ENCODE measurements around the gene SGIP1.

DNA sequence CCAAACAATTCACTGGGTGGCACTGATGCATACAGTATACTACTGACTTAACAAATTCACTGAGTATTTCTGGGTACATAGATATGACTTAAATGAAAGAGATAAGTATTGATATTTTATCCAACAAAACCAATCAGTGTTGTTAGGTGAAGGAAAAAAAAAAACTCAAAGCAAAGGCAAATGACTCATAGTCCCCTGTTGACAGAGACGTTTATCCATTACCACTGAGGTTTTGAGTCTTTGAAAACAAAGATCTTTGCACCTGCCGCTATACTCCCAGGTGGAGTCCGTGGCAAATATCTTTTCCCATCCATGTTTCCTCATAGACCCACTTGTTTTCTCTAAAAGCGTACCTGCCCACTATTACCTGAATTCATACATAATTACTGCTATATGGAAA is 236.7 kb downstream of the SGIP1 start:
- TF ChIP-seq, protein P1, sequence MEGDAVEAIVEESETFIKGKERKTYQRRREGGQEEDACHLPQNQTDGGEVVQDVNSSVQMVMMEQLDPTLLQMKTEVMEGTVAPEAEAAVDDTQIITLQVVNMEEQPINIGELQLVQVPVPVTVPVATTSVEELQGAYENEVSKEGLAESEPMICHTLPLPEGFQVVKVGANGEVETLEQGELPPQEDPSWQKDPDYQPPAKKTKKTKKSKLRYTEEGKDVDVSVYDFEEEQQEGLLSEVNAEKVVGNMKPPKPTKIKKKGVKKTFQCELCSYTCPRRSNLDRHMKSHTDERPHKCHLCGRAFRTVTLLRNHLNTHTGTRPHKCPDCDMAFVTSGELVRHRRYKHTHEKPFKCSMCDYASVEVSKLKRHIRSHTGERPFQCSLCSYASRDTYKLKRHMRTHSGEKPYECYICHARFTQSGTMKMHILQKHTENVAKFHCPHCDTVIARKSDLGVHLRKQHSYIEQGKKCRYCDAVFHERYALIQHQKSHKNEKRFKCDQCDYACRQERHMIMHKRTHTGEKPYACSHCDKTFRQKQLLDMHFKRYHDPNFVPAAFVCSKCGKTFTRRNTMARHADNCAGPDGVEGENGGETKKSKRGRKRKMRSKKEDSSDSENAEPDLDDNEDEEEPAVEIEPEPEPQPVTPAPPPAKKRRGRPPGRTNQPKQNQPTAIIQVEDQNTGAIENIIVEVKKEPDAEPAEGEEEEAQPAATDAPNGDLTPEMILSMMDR (conservative IDR thresholded peaks at IDR 0.05; ENCODE audit: low read depth, low read length) = no peak
- TF ChIP-seq EZH2 (IDR thresholded peaks at IDR 0.05; ENCODE audit: low read length, unreplicated experiment) (no peak), EZH2phosphoT487 (IDR thresholded peaks at IDR 0.05; ENCODE audit: borderline replicate concordance, low read length) (no peak)

Data from PC-3 (cell line).